AG04450 (cell line): Measurements from ENCODE around the gene APLP2. TPM values are rescaled to one million over a fixed set of nuclear protein-coding genes. Genes with fewer than 3 reads are reported as not detected.

ENCODE experiments used
- CTCF ChIA-PET: fragments of 300-600, 350-600 bp; formaldehyde crosslinking; extraction: SDS; loops from one replicate; lab custom pipeline; 2022; ENCODE audit warnings: antibody characterized with exemption, inconsistent platforms; lab: Charles Lee
- POLR2A ChIA-PET: fragments of 350-600 bp; formaldehyde crosslinking; extraction: SDS; loops from one replicate; lab custom pipeline; 2021; ENCODE audit warnings: antibody characterized with exemption, inconsistent platforms; lab: Yijun Ruan, JAX
- DNase-seq: peaks from one replicate; pipeline ENCODE4 v3.0.0-alpha.2; 2011; ENCODE audit warnings: low read depth, low spot score
- H3K27ac ChIP-seq: one replicate; pipeline ENCODE4 v1.5.1; 2012; ENCODE audit warnings: low read depth, low read length, control low read depth
- H3K27me3 ChIP-seq: one replicate; pipeline ENCODE4 v1.6.0; 2012; ENCODE audit warnings: low read length; ENCODE audit not compliant: control insufficient read depth, insufficient read depth
- H3K4me3 ChIP-seq: 2 replicates; pipeline ENCODE4 v1.5.1; 2011; ENCODE audit warnings: mild to moderate bottlenecking, low read depth, low read length, control low read depth
- H3K9me3 ChIP-seq: 2 replicates; pipeline ENCODE4 v1.5.1; 2012; ENCODE audit warnings: low read length; ENCODE audit not compliant: control insufficient read depth, insufficient read depth
- polyA plus RNA-seq: library from polyadenylated mRNA; depleted of rRNA; stranded (reverse); fragments of >200 nt; gene quantifications from 2 replicates; pipeline ENCODE4 v1.2.3, GENCODE V29; 2011
- TF ChIP-seq, protein P1 (sequence below): IDR thresholded peaks from 2 replicates; pipeline ENCODE4 v1.5.1; 2011; ENCODE audit warnings: low read depth, low read length, control low read depth, inconsistent platforms

The APLP2 gene
- polyA plus RNA-seq, 1 experiment = 273 TPM

DNA sequence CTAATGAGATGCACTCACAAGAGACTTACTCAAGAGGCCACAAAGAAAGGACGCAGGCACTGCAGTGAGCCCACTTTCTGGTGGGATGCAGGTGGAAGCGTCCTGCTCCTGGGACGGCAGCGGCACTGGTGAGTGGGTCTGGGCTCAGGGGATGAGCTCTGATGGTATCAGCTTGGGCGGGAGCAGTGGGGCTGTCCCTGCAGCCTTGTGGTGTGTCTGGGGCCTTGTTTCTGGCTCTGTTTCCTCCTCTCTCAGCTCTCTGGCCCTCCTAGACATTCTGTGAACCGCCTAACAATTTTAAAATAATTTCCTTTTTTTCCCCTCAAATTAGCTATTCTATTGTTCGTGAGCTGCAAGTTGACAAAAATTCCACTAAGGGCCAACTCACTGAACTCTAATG lies 81.1 kb downstream of the APLP2 start:
- Histone ChIP-seq H3K27me3 (no peaks in the 10 kb centered on the region), H3K4me3 (no peak overlapping the region), H3K27ac (no peak overlapping the region), H3K9me3 (no peaks in the 10 kb centered on the region)
- POLR2A ChIA-PET = no interaction called here
- CTCF ChIA-PET = interaction anchor here (0.6 to 1.4 kb wide), 4 partner anchors 18 to 238 kb away, joined by 3 to 13 read pairs (median 6); no protein-coding TSS in a partner anchor
- no peak for DNase-seq
- TF ChIP-seq, protein P1, sequence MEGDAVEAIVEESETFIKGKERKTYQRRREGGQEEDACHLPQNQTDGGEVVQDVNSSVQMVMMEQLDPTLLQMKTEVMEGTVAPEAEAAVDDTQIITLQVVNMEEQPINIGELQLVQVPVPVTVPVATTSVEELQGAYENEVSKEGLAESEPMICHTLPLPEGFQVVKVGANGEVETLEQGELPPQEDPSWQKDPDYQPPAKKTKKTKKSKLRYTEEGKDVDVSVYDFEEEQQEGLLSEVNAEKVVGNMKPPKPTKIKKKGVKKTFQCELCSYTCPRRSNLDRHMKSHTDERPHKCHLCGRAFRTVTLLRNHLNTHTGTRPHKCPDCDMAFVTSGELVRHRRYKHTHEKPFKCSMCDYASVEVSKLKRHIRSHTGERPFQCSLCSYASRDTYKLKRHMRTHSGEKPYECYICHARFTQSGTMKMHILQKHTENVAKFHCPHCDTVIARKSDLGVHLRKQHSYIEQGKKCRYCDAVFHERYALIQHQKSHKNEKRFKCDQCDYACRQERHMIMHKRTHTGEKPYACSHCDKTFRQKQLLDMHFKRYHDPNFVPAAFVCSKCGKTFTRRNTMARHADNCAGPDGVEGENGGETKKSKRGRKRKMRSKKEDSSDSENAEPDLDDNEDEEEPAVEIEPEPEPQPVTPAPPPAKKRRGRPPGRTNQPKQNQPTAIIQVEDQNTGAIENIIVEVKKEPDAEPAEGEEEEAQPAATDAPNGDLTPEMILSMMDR = no peak

DNA sequence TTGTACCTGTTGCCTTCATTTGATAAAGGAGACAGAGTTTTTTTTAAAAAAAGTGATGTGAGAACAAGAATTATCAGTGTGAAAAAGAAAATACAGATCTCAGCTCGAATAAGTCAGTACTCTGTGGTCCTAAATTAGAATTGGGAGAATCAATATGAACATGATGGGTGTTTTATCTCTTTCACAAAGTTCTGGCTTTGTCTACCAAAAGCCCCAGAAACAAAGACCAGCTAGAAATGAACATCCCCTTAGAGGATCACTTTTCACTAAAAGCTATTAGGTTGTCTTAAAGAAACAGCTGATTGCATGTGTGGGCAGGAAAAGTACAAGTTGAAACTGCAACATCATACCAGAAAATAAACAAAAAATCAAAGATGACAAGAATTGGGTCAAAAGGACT lies 81.5 kb downstream of the APLP2 start:
- no peak for DNase-seq
- ChIA-PET CTCF (interaction anchor here (0.6 to 1.0 kb wide), 2 partner anchors 19 to 238 kb away, joined by 6 to 13 read pairs; no protein-coding TSS in a partner anchor), POLR2A (no interaction called here)
- TF ChIP-seq, protein P1 = no peak
- Histone ChIP-seq H3K27me3 (no peaks in the 10 kb centered on the region), H3K4me3 (no peak overlapping the region), H3K27ac (no peak overlapping the region), H3K9me3 (no peaks in the 10 kb centered on the region)

DNA sequence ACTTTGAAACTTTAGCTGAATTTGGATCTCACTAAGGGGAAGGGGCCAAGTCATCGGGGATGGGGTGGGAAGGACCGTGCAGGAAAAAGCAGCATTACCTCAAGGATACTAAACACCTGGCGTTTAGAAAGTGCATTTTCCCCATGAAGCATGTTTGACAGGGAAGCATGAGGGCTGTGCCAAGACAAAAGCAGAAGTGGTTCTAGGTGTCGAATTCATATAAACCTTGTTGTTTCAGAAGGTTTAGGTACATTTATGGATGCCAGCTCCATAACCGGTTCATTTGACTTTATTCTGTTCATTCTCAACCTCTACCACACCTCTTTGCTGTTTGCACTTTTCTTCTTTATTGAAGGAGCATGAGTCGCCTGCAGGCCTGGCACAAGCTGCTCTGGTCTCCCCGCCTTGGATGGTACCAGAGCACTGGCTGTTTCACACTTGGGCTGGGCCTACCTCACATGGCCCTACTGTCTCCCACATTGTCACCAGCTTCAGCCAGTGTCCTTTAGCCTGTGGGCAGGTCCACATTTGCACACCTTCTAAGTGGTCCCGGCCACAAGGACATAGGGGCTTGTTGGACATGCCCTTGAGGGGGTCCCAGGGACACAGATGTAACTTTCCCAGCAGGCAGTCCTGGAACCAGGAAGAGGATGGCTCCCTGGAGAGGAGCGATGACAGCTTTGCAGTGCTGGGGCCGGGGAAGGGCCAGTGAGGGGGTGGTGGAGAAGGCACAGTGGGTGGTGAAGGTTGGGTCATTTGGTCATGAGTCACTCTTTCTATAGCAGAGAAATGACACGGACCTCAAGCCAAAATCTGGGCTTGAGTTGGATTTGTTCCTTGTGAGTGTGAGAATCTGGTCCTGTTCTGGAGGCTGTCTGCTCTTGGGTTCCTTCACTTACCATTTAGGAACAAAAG lies 86.7 kb downstream of the APLP2 start:
- H3K27ac ChIP-seq = no peak overlapping the region
- no peaks in the 10 kb centered on the region for H3K9me3 ChIP-seq
- no peak overlapping the region for H3K4me3 ChIP-seq
- TF ChIP-seq, protein P1 = no peak
- ChIA-PET POLR2A (no interaction called here), CTCF (interaction anchor here (0.9 to 1.5 kb wide), 2 partner anchors 56 to 57 kb away, joined by 3 to 4 read pairs; no protein-coding TSS in a partner anchor)
- DNase-seq = no peak
- peaks cover 31% of the 10 kb centered on the region for H3K27me3 ChIP-seq

DNA sequence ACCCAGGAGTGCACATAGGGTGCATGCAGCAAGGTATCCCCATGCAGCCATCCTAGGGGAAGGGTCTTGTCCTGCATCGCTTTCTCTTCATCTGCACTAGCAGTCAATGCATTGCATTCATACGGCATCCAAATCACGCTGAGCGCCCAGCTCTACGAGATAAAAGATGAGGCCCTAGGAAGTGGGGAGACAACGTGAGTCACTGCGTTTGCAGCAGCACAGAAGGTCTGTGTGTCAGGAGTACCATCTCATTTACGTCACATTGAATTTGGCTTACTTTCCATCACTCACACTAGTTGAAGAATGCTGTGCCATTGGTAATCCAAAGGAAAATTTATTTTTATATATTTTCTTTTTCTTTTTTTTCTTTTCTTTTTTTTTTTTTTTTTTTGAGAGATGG lies 87.4 kb downstream of the APLP2 start:
- no peak for DNase-seq
- TF ChIP-seq, protein P1 = no peak
- ChIA-PET POLR2A (no interaction called here), CTCF (interaction anchor here (1.5 kb wide), 1 partner anchor 56 kb away, joined by 4 read pairs; no protein-coding TSS in a partner anchor)
- H3K27me3 ChIP-seq = peaks cover 38% of the 10 kb centered on the region
- H3K4me3 ChIP-seq = no peak overlapping the region
- H3K9me3 ChIP-seq = no peaks in the 10 kb centered on the region
- H3K27ac ChIP-seq = no peak overlapping the region

DNA sequence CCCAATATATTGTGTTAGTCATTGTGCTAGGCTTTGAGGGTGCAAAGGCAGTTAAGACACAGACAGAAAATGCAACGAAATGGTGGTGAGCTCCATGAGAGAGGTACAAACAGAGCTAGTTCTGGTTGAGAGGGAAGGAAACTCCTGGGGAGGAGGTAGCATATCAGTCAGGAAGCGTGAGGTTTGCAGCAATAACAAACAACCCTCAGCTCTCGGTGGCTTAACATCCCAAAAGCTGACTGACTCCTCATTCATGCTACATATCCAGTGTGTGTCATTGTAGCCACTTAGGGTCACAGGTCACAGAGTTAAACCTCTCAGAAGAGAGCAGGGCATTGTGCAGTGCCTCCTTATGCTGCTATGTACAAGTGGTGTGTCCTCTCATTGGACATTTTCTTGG lies 88.1 kb downstream of the APLP2 start:
- ChIA-PET CTCF (interaction anchor here (1.1 to 1.5 kb wide), 2 partner anchors 55 to 232 kb away, joined by 4 read pairs; no protein-coding TSS in a partner anchor), POLR2A (no interaction called here)
- Histone ChIP-seq H3K4me3 (no peak overlapping the region), H3K9me3 (no peaks in the 10 kb centered on the region), H3K27me3 (peaks cover 46% of the 10 kb centered on the region), H3K27ac (no peak overlapping the region)
- TF ChIP-seq, protein P1 = no peak
- no peak for DNase-seq
